Erythroblast (primary cell): ENCODE results near the gene RUSC2.

Source experiments
- DNase-seq, 2 experiments: peaks; one replicate each; lab custom pipeline; 2025; lab: John Stamatoyannopoulos, UW
- GATA1 ChIP-seq: IDR thresholded peaks from 2 replicates; pipeline ENCODE4 v1.6.1; 2011; ENCODE audit warnings: low read depth, mild to moderate bottlenecking, control low read depth, low read length, moderate library complexity
- POLR2A ChIP-seq: IDR thresholded peaks from 2 replicates; pipeline ENCODE4 v1.6.1; 2011; ENCODE audit warnings: mild to moderate bottlenecking, low read length

The RUSC2 gene

DNA sequence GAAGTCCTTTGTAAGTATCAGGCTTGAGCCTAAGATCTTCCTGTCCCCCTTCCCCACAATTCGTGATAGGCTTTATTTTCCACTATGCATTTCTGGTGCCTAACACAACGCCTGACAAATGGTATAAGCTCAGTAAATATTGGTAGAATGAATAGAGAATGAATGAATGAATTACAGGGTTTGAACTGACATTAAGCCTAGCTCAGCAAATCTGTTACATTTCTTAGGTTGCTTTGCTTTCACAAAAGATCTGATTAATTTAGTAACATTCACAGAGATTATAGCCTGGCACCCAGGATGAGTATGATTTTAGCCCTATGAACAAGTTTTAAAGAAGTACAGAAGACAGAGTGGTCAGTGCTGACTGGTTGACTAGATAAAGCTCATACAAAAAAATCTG is 16.4 kb downstream of the RUSC2 start:
- no peak for DNase-seq
- TF ChIP-seq POLR2A: no peak
- TF ChIP-seq GATA1: no peak

DNA sequence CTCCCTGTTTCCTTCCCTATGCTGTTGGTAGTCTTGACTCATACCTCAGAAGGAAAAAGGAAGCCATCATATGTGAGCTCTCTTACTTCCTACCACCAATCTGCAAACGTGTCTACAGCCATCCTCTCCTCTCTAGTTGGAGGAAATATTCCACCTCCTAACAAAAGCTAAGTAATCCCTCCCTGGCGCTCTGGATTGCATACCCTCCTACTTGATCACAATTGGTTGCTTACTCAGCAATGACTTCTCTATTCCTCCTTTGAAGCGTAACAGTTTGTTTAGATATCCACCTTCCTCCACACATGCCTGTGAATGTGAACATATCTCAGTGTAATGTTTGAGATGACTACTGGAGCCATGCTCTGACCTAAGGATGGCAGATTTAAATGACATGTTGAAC is 18.2 kb downstream of the RUSC2 start:
- TF ChIP-seq GATA1 (no peak), POLR2A (no peak)
- no peak for DNase-seq

DNA sequence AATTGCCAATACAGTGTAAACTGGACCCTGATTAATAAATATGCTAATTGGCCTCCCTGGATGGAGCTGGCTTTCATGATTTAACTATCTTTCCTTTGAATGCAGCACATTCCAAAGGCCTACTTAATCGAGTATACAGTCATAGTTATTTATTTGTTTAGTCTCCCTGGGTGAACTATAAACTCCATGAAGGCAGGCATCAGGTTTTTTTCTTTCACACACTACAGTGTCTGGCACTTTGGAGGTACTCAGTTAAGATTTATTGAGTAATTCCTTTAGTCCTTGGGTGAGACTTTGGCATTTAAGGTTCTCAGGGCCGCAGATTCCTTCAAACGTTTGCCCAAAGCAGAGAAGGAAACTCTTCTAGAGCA is 20.5 kb downstream of the RUSC2 start:
- TF ChIP-seq POLR2A: no peak
- TF ChIP-seq GATA1: no peak
- no peak for DNase-seq

DNA sequence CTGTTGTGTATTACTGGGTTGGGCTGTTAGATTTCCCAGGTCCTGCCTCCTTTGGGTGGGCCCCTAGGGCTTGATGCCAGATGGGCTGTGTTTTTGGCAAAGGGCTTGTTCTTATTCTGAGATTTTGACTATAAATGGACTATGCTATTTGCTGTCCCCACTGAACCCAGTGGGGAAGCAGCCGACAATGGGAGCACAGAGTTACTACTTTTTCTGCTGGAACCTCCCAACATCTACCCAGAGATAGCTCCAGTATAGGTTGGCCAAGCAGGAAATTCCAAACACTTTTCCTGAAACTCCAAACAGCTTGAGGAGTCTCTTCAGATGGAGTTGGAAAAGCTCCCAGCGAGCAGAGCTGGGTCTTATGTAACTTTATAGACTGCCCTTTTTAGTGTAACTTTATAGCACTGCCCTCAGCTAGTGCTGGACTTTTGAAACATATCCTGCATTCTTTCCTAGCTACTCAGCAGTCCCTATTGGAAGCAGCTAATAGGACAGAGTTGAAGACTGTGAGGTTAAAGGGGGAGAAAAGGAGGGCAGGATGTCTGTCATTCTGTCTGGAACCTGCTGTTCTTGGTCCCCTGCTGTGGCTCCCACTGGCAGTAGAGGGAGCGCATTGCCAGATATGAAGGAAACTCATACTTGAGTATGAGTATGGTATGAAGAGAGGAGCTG is 21.0 kb downstream of the RUSC2 start:
- no peak for TF ChIP-seq GATA1
- TF ChIP-seq POLR2A: no peak
- DNase-seq: peak; percentile 8 to 13

- DNase-seq: no peak
- TF ChIP-seq GATA1 (no peak), POLR2A (no peak)
Measured at GRCh38 chr9:35511453-35511852, 21.5 kb downstream of the RUSC2 start.

DNA sequence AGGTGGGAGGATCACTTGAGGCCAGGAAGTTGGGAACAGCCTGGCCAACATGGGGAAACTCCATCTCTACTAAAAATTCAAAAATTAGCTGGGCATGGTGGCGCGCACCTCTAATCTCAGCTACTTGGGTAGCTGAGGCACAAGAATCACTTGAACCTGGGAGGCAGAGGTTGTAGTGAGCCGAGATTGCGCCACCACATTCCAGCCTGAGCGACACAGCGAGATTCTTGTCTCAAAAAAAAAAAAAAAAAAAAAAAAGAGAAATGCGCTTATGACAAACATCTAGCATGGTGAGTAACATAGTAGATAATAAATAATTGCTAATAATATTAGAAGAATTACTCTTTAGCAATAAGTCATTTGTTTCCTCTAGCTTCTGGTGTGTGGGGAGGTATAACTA is 25.9 kb downstream of the RUSC2 start:
- TF ChIP-seq POLR2A: no peak
- no peak for TF ChIP-seq GATA1

GRCh38 chr9:35516479-35516878 is 26.6 kb downstream of the RUSC2 start:
- no peak for TF ChIP-seq GATA1
- DNase-seq: no peak

More for the DNA sequence above, 25.9 kb downstream of the RUSC2 start:
- peak in 1 of 2 experiments; percentile 19 for DNase-seq

DNA sequence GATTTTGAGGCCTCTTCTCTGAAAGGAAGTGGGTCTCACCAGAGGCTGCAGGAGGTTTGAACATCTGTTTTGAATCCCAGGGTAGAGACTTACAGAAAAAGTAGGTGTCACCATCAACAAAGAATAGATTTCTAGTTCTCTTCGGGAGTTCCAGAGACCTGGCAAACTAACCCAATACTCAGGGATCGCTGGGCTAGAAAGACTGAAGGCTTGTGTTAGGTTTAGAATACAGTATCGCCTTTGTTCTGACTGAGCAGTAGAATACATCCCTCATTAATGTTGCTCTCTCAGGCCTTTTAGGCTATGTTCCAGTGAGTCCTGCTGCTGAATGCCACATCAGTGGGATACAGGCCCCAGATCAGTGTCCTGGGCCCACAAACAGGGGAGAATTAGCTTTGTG is 27.2 kb downstream of the RUSC2 start:
- TF ChIP-seq GATA1 (no peak), POLR2A (no peak)
- no peak for DNase-seq

- no peak for DNase-seq
- TF ChIP-seq GATA1 (no peak), POLR2A (no peak)
Measured at GRCh38 chr9:35517552-35518224, 27.8 kb downstream of the RUSC2 start.

DNA sequence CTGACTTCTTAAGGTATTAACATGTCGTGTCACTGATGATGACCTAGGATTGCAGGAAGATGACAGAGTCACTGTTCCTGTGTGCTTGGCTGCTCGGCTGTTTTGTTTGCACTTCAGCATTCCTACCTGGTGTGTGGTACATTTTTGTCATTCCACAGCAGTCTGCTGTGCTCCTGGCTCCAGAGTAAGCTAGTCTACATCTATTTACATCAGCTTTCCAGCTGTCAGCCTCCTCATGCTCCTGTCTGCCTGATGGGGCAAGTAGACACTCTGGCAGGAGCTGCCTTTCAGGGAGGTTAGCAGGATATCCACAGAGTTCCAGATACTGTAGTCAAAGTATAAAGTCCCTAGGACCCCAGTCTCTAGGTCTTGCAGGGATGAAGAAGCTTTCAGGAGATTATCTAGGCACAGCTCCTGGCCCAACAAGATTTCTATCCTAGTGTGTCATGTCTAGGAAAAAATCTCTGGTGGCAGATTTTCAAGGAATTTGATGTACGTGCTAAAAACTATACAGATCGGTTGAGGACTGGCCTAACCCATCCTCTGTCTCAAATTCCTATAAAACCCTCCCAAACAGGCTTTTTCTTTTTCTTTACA is 28.4 kb downstream of the RUSC2 start:
- TF ChIP-seq GATA1: no peak
- no peak for DNase-seq

- TF ChIP-seq GATA1 (no peak), POLR2A (no peak)
- no peak for DNase-seq
Measured at GRCh38 chr9:35518981-35519679, 29.2 kb downstream of the RUSC2 start.

DNA sequence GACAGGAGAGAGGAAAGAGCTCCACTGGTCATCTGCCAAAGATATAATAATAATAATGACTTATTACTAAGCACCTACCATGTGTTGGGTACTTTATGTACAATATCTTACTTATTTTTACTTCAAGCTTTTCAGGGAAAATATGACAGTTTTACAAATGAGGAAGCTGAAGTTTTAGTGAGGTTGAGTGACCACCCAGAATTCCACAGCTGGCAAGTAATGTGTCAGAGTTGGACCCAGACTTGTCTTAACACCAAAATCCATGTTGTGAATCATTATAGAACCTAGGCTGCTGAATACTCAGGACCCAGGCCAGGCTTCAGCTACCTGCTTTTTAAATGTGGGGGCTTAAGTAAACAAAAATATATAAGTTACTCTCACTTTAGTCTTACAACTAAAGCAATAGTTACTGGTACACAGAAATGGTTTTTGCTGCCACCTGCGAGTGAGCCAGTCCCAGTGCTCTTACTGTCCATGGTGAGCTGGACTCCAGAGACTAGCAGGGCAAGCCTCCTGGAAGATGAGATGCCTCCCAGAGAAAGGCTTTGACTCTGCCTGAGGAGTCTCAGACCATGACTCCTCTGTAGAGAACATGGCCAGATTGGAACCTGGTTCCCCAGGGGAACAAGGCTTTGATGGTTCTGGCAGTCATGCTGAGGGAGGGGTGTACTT is 29.9 kb downstream of the RUSC2 start:
- no peak for TF ChIP-seq GATA1
- no peak for TF ChIP-seq POLR2A
- DNase-seq: no peak

- DNase-seq: no peak
- TF ChIP-seq GATA1 (no peak), POLR2A (no peak)
Measured at GRCh38 chr9:35520364-35520710, 30.4 kb downstream of the RUSC2 start.
